Tibial nerve (tissue), 4 donors: ENCODE measurements around the gene ANKRD31.

Source experiments
- EP300 ChIP-seq, 2 donors: sonication (generic); formaldehyde crosslinking; IDR thresholded peaks; one replicate each; pipeline ENCODE4 v1.6.1; 2017; ENCODE audit warnings: antibody characterized with exemption in 2 of 2, mild to moderate bottlenecking in 1 of 2
- POLR2A ChIP-seq, 2 donors: fragments of 450-650 bp; IDR thresholded peaks; one replicate each; pipeline ENCODE4 v1.6.1; 2017; ENCODE audit warnings: antibody characterized with exemption in 2 of 2, mild to moderate bottlenecking in 2 of 2, moderate library complexity in 2 of 2
- TF ChIP-seq, protein P1 (sequence below), 5 experiments: fragments of 200-600 bp in 3 of 5; fragments of 450-650 bp in 2 of 5; sonication (generic) in 3 of 5; IDR thresholded peaks; one replicate each; pipeline ENCODE4 v1.5.1; 2016 to 2019; ENCODE audit warnings: antibody characterized with exemption in 5 of 5, mild to moderate bottlenecking in 3 of 5, moderate library complexity in 2 of 5

- TF ChIP-seq, protein P1, sequence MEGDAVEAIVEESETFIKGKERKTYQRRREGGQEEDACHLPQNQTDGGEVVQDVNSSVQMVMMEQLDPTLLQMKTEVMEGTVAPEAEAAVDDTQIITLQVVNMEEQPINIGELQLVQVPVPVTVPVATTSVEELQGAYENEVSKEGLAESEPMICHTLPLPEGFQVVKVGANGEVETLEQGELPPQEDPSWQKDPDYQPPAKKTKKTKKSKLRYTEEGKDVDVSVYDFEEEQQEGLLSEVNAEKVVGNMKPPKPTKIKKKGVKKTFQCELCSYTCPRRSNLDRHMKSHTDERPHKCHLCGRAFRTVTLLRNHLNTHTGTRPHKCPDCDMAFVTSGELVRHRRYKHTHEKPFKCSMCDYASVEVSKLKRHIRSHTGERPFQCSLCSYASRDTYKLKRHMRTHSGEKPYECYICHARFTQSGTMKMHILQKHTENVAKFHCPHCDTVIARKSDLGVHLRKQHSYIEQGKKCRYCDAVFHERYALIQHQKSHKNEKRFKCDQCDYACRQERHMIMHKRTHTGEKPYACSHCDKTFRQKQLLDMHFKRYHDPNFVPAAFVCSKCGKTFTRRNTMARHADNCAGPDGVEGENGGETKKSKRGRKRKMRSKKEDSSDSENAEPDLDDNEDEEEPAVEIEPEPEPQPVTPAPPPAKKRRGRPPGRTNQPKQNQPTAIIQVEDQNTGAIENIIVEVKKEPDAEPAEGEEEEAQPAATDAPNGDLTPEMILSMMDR (IDR thresholded peaks at IDR 0.05) = no peak
- no peak for TF ChIP-seq POLR2A (IDR thresholded peaks at IDR 0.05)
- no peak for TF ChIP-seq EP300 (IDR thresholded peaks at IDR 0.05)
These were observed 145.1 kb downstream of the ANKRD31 start for GRCh38 chr5:75091597-75091996.
